GM18867 (cell line): Measurements from ENCODE around the gene EIF1AX.
"Not testable (repeated sequence)": the region's sequence is repeated elsewhere in the genome, so short reads cannot be mapped to it uniquely, and the experiment has no call there.

Source experiments
- ATAC-seq: cut with Tn5 transposase; IDR thresholded peaks from one replicate; pipeline ENCODE4 v1.9.1; 2021; ENCODE audit warnings: mild to moderate bottlenecking, moderate library complexity; ENCODE audit not compliant: unreplicated experiment

EIF1AX gene

GRCh38 chrX:20141281-20142220, at the start of gene EIF1AX:
EIF1AX (minus strand) TSS chrX:20141838; CDS start chrX:20141640, 198 bp downstream.
- ATAC-seq: peak; percentile 99

- no peak for ATAC-seq
Observed at GRCh38 chrX:20189171-20189570, 47.5 kb upstream of the EIF1AX start.

GRCh38 chrX:20181598-20182329, 40.1 kb upstream of the EIF1AX start:
- peak; percentile 53 for ATAC-seq

- ATAC-seq: no peak
Observed at GRCh38 chrX:20177093-20177492, 35.5 kb upstream of the EIF1AX start.

GRCh38 chrX:20173856-20174255, 32.2 kb upstream of the EIF1AX start:
- ATAC-seq: no peak

GRCh38 chrX:20173313-20173712, 31.7 kb upstream of the EIF1AX start:
- ATAC-seq: no peak

GRCh38 chrX:20171887-20172286, 30.2 kb upstream of the EIF1AX start:
- no peak for ATAC-seq

- ATAC-seq: not testable (repeated sequence)
Observed at GRCh38 chrX:20162516-20162915, 20.9 kb upstream of the EIF1AX start.

GRCh38 chrX:20159797-20160385, 18.3 kb upstream of the EIF1AX start:
- ATAC-seq: no peak

- no peak for ATAC-seq
Observed at GRCh38 chrX:20151689-20152088, 10.1 kb upstream of the EIF1AX start.

GRCh38 chrX:20149326-20149725, 7.7 kb upstream of the EIF1AX start:
- no peak for ATAC-seq

GRCh38 chrX:20147561-20147960, 5.9 kb upstream of the EIF1AX start:
- ATAC-seq: no peak

GRCh38 chrX:20144491-20144890, 2.9 kb upstream of the EIF1AX start:
- ATAC-seq: no peak

- no peak for ATAC-seq
Observed at GRCh38 chrX:20143561-20143960, 1.9 kb upstream of the EIF1AX start.

- no peak for ATAC-seq
Observed at GRCh38 chrX:20143111-20143510, 1.5 kb upstream of the EIF1AX start.

GRCh38 chrX:20140420-20140819, 1.2 kb downstream of the EIF1AX start:
- no peak for ATAC-seq

- no peak for ATAC-seq
Observed at GRCh38 chrX:20139966-20140365, 1.7 kb downstream of the EIF1AX start.

GRCh38 chrX:20135944-20136343, 5.7 kb downstream of the EIF1AX start:
- no peak for ATAC-seq

GRCh38 chrX:20132666-20133065, 9.0 kb downstream of the EIF1AX start:
- no peak for ATAC-seq

- no peak for ATAC-seq
Observed at GRCh38 chrX:20130357-20130756, 11.3 kb downstream of the EIF1AX start.

- no peak for ATAC-seq
Observed at GRCh38 chrX:20129547-20129946, 12.1 kb downstream of the EIF1AX start.

GRCh38 chrX:20128670-20129069, 13.0 kb downstream of the EIF1AX start:
- no peak for ATAC-seq
